Ishikawa (cell line): ENCODE data around the gene TSPAN18.

Experiments used
- EP300 ChIP-seq: IDR thresholded peaks from 2 replicates; pipeline ENCODE4 v1.6.1; 2012; ENCODE audit warnings: borderline replicate concordance
- FOXM1 ChIP-seq: IDR thresholded peaks from 2 replicates; pipeline ENCODE4 v1.6.1; 2012; ENCODE audit warnings: low read depth, borderline replicate concordance
- NFIC ChIP-seq: IDR thresholded peaks from 2 replicates; pipeline ENCODE4 v1.6.1; 2012
- RAD21 ChIP-seq: IDR thresholded peaks from 2 replicates; pipeline ENCODE4 v1.6.1; 2012; ENCODE audit warnings: low read depth
- TCF12 ChIP-seq: IDR thresholded peaks from 2 replicates; pipeline ENCODE4 v1.6.1; 2012; ENCODE audit warnings: low read depth
- TEAD4 ChIP-seq: IDR thresholded peaks from 2 replicates; pipeline ENCODE4 v1.6.1; 2012
- YY1 ChIP-seq: IDR thresholded peaks from 2 replicates; pipeline ENCODE4 v1.6.1; 2012; ENCODE audit warnings: low read depth
- ZBTB7A ChIP-seq: IDR thresholded peaks from 2 replicates; pipeline ENCODE4 v1.6.1; 2012; ENCODE audit warnings: low read depth
- TF ChIP-seq, protein P1 (sequence below): IDR thresholded peaks from 2 replicates; pipeline ENCODE4 v1.6.1; 2012; ENCODE audit warnings: low read depth, mild to moderate bottlenecking
- TF ChIP-seq, protein P2 (sequence below): IDR thresholded peaks from 2 replicates; pipeline ENCODE4 v1.6.1; 2012
- TF ChIP-seq, protein P3 (sequence below): IDR thresholded peaks from 2 replicates; pipeline ENCODE4 v1.6.1; 2012

DNA sequence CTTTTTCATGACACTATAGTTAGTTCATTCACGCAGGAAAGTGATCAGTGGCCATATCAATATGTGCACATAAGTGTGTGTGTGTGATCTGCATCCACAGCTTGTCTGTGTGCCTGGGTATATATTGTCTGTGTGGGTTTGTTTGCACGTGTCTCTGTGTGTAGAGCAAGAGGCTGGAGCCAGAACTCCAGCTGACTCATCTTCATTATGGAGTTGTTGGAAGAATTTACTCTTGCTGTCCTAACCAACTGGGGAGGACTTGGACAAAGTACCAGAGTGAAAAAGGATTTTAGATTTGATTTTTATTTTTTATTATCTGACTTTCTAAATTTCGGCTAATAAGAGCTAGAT is 160.0 kb downstream of the TSPAN18 start:
- TF ChIP-seq, protein P1, sequence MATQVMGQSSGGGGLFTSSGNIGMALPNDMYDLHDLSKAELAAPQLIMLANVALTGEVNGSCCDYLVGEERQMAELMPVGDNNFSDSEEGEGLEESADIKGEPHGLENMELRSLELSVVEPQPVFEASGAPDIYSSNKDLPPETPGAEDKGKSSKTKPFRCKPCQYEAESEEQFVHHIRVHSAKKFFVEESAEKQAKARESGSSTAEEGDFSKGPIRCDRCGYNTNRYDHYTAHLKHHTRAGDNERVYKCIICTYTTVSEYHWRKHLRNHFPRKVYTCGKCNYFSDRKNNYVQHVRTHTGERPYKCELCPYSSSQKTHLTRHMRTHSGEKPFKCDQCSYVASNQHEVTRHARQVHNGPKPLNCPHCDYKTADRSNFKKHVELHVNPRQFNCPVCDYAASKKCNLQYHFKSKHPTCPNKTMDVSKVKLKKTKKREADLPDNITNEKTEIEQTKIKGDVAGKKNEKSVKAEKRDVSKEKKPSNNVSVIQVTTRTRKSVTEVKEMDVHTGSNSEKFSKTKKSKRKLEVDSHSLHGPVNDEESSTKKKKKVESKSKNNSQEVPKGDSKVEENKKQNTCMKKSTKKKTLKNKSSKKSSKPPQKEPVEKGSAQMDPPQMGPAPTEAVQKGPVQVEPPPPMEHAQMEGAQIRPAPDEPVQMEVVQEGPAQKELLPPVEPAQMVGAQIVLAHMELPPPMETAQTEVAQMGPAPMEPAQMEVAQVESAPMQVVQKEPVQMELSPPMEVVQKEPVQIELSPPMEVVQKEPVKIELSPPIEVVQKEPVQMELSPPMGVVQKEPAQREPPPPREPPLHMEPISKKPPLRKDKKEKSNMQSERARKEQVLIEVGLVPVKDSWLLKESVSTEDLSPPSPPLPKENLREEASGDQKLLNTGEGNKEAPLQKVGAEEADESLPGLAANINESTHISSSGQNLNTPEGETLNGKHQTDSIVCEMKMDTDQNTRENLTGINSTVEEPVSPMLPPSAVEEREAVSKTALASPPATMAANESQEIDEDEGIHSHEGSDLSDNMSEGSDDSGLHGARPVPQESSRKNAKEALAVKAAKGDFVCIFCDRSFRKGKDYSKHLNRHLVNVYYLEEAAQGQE = no peak
- no peak for TF ChIP-seq TEAD4
- no peak for TF ChIP-seq EP300
- no peak for TF ChIP-seq FOXM1
- no peak for TF ChIP-seq ZBTB7A
- TF ChIP-seq, protein P2, sequence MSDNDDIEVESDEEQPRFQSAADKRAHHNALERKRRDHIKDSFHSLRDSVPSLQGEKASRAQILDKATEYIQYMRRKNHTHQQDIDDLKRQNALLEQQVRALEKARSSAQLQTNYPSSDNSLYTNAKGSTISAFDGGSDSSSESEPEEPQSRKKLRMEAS = no peak
- no peak for TF ChIP-seq TCF12
- TF ChIP-seq NFIC = no peak
- TF ChIP-seq RAD21 = no peak
- TF ChIP-seq, protein P3, sequence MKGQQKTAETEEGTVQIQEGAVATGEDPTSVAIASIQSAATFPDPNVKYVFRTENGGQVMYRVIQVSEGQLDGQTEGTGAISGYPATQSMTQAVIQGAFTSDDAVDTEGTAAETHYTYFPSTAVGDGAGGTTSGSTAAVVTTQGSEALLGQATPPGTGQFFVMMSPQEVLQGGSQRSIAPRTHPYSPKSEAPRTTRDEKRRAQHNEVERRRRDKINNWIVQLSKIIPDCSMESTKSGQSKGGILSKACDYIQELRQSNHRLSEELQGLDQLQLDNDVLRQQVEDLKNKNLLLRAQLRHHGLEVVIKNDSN = no peak
- TF ChIP-seq YY1 = no peak
